Measurements from ENCODE around the gene NFIA. TPM values are rescaled to one million over a fixed set of nuclear protein-coding genes. Genes with fewer than 3 reads are reported as not detected.

Gene NFIA
- total RNA-seq, 4 donors from 2014 or later: 134 to 183 (median 148) TPM

- Histone ChIP-seq H3K27me3 (no peaks in the 10 kb centered on the region), H3K4me1 (peaks cover 52 to 78% (median 69%) of the 10 kb centered on the region in 4 donors), H3K36me3 (no peaks in the 10 kb centered on the region), H3K27ac (replicated peaks in 1 of 4) (peak overlapping the region in 3 of 4 donors; percentile 4 to 70 (median 24)), H3K9me3 (peaks cover 0 to 4% (median under 1%) of the 10 kb centered on the region in 4 donors), H3K4me3 (no peak overlapping the region)
- WGBS: 51% methylated on average over 2 of the region's 2 CpGs
- DNase-seq (ENCODE audit: extremely low spot score): no peak
- no peak for TF ChIP-seq CTCF (IDR thresholded peaks at IDR 0.05)
- no peak for TF ChIP-seq POLR2AphosphoS5 (IDR thresholded peaks at IDR 0.05)
- no peak for TF ChIP-seq POLR2A (IDR thresholded peaks at IDR 0.05; ENCODE audit: low read depth)
- TF ChIP-seq EP300 (IDR thresholded peaks at IDR 0.05): no peak
- intact Hi-C loops (cut with DNase I): no loop called here
These were observed 20.3 kb downstream of the NFIA start for GRCh38 chr1:61102621-61103020.

GRCh38 chr1:61104220-61104671, 21.9 kb downstream of the NFIA start:
- Histone ChIP-seq H3K4me1 (peaks cover 40 to 70% (median 64%) of the 10 kb centered on the region in 4 donors), H3K9me3 (peaks cover 0 to 10% (median 4%) of the 10 kb centered on the region in 4 donors), H3K36me3 (no peaks in the 10 kb centered on the region), H3K27me3 (no peaks in the 10 kb centered on the region), H3K4me3 (no peak overlapping the region), H3K27ac (replicated peaks in 1 of 4) (peak overlapping the region in 3 of 4 donors; percentile 6 to 14 (median 9))
- intact Hi-C loops (cut with DNase I): no loop called here
- TF ChIP-seq EP300 (IDR thresholded peaks at IDR 0.05): no peak
- no peak for TF ChIP-seq POLR2AphosphoS5 (IDR thresholded peaks at IDR 0.05)
- TF ChIP-seq CTCF (IDR thresholded peaks at IDR 0.05): no peak
- TF ChIP-seq POLR2A (IDR thresholded peaks at IDR 0.05; ENCODE audit: low read depth): no peak
- DNase-seq (ENCODE audit: extremely low spot score): no peak
- WGBS: 53% methylated on average over 3 of the region's 3 CpGs

GRCh38 chr1:61107638-61108037, 25.3 kb downstream of the NFIA start:
- Histone ChIP-seq H3K27me3 (no peaks in the 10 kb centered on the region), H3K36me3 (no peaks in the 10 kb centered on the region), H3K9me3 (peaks cover 0 to 10% (median 4%) of the 10 kb centered on the region in 4 donors), H3K27ac (replicated peaks in 1 of 4) (no peak overlapping the region), H3K4me3 (no peak overlapping the region), H3K4me1 (peaks cover 43 to 69% (median 64%) of the 10 kb centered on the region in 4 donors)
- 97% methylated on average over 1 of the region's 1 CpG for WGBS
- no peak for DNase-seq (ENCODE audit: extremely low spot score)
- intact Hi-C loops (cut with DNase I): no loop called here
- no peak for TF ChIP-seq POLR2A (IDR thresholded peaks at IDR 0.05; ENCODE audit: low read depth)
- no peak for TF ChIP-seq EP300 (IDR thresholded peaks at IDR 0.05)
- TF ChIP-seq POLR2AphosphoS5 (IDR thresholded peaks at IDR 0.05): no peak
- no peak for TF ChIP-seq CTCF (IDR thresholded peaks at IDR 0.05)

- Histone ChIP-seq H3K27me3 (no peaks in the 10 kb centered on the region), H3K9me3 (peaks cover 0 to 10% (median 4%) of the 10 kb centered on the region in 4 donors), H3K27ac (replicated peaks in 1 of 4) (no peak overlapping the region), H3K36me3 (no peaks in the 10 kb centered on the region), H3K4me3 (no peak overlapping the region), H3K4me1 (peaks cover 28 to 55% (median 49%) of the 10 kb centered on the region in 4 donors)
- DNase-seq (ENCODE audit: extremely low spot score): no peak
- TF ChIP-seq CTCF (IDR thresholded peaks at IDR 0.05): no peak
- TF ChIP-seq POLR2AphosphoS5 (IDR thresholded peaks at IDR 0.05): no peak
- TF ChIP-seq EP300 (IDR thresholded peaks at IDR 0.05): no peak
- no peak for TF ChIP-seq POLR2A (IDR thresholded peaks at IDR 0.05; ENCODE audit: low read depth)
- intact Hi-C loops (cut with DNase I): no loop called here
- WGBS: 41% methylated on average over 1 of the region's 1 CpG
These were observed 26.8 kb downstream of the NFIA start for GRCh38 chr1:61109158-61109557.

GRCh38 chr1:61109910-61110309, 27.5 kb downstream of the NFIA start:
- peaks cover 0 to 10% (median 4%) of the 10 kb centered on the region in 4 donors for H3K9me3 ChIP-seq
- no peaks in the 10 kb centered on the region for H3K27me3 ChIP-seq
- peaks cover 27 to 55% (median 42%) of the 10 kb centered on the region in 4 donors for H3K4me1 ChIP-seq
- no peaks in the 10 kb centered on the region for H3K36me3 ChIP-seq
- TF ChIP-seq POLR2AphosphoS5 (IDR thresholded peaks at IDR 0.05) (no peak), POLR2A (IDR thresholded peaks at IDR 0.05; ENCODE audit: low read depth) (no peak), CTCF (IDR thresholded peaks at IDR 0.05) (no peak), EP300 (IDR thresholded peaks at IDR 0.05) (no peak)
- H3K27ac ChIP-seq (replicated peaks in 1 of 4): no peak overlapping the region
- intact Hi-C loops (cut with DNase I): no loop called here
- no peak for DNase-seq (ENCODE audit: extremely low spot score)
- no peak overlapping the region for H3K4me3 ChIP-seq

All from esophagus muscularis mucosa (tissue), 4 donors.